HG02571 (cell line): ENCODE measurements around the gene KIRREL3.

Experiments
- ATAC-seq: cut with Tn5 transposase; IDR thresholded peaks from one replicate; pipeline ENCODE4 v1.9.1; 2021; ENCODE audit warnings: mild to moderate bottlenecking, moderate library complexity; ENCODE audit not compliant: unreplicated experiment

The KIRREL3 gene

DNA sequence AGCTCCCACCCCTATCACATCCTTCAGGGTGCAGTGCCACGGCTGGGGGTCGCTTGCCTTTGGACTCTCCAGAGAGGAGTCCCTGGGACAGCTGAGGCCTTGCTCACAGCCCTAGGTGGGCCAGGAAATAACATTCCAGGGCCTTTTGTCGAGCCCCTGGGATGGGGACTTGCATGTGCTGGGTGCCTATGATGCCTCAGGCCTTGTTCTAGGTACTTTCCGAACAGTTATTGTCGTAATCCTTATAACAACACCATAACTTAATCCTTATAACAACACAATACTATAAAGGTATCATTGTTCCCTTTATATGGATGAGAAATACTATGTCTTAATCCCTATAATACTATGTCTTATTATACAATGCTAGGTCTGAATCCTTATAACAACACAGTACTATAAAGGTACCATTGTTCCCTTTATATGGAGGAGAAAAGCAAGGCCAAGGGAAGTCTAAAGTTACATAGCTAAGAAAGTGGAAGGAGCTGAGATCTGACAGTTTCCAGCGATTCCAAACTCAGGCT, 408.5 kb downstream of the KIRREL3 start:
- no peak for ATAC-seq

DNA sequence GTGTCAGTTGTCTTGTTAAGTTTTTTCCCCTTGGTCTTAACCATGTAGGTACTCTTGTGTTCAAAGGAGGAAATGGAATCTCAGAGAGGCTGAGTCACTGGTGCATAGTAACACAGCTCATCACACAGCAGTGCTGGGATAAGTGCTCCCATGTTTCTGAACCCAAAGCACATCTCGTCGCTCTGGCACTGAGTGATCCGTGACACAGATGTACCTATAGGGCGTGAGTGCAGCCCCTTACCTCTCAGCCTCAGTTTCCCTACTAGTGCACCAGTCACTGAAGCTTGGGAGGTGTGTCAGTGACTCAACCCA, 411.1 kb downstream of the KIRREL3 start:
- no peak for ATAC-seq

DNA sequence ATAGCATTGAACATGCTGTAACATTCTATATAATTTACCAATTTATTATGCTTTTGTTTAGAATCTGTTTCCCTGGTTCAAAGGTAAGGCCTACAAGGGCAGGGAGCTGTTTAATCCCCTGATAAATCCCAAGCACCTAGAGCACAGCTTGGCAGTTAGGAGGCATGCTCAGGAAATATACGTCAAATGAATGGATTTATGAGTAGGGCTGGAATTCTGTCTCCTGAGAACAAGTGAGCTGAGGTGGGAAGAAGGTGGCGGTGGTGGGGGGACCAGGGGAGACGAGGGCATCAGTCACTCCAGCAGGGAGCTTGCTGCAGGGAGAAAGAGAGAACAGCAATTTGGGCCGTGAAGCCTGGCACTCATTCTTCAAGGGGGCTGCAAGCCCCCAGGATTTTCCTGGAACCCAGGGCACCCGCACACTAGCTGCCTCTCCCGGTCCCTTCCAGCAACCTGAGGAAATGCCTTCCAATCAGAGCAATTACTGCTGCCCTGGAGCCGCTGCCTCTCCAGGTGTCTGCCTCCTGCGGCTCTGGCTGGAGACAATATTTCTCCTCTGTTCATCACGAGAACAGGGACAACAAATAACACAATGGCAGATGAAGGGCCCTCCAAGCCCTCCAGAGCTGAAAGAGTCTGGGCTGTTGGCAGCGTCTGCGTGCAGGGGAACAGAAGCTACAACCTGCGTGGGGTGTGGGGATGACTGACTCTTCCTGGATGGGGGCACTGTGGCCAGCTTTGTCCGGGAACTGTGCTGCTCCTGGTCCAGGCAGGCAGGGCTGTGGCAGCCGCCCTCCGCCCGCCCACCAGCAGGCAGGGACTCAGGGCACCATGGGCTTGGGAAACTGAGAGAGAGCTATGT, 411.7 kb downstream of the KIRREL3 start:
- no peak for ATAC-seq

DNA sequence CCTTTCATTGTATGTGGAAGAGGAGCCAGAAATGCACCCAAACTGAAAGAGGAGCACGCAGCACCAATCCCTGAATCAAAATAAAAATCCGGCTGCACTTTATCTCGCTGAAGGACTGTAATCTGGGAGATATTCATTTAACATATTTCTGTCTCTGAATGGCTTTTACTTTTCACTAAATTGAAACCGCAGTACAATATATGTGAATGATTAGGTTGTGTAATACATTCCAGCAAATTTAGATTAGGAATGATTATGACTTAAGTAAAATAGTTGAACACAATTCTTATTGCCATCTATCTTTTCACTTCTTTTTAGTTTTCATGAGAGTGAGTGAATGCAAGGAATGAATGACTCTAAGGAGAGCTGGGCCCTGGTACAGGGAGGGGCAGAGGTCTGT, 413.0 kb downstream of the KIRREL3 start:
- no peak for ATAC-seq

DNA sequence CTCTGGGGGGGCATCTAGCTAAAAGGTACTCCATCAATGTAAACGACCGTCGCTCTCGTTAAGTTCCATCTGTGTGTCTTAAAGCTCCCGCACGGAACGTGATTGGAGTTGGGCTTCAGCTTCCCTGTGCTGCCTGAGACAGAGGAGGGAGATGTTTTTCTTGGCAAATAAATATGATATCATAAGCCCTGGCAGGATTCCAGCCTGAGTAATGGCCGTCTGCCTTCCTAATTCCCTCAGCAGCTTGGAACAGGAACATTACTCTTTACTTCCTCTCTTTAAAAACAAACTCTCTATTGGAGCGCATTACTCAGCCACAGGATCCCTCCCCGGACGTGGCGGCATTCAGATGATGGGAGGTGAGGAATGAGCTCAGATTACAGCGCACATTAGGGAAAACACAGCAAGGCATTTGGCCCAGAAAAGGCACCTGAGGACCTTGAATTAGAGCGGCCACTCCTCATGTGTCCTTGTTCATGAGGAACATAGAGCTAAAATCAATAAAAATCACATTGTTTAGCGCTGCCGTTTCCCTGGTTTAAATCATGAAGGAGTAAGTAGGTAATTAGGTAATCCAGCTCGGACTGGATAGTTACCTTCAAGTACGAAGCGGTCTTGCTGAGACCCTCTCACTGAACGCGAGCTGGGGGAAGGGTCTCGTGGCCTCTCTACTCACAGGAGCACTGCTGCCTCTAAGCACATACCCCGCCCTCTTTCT, 414.6 kb downstream of the KIRREL3 start:
- ATAC-seq = no peak

DNA sequence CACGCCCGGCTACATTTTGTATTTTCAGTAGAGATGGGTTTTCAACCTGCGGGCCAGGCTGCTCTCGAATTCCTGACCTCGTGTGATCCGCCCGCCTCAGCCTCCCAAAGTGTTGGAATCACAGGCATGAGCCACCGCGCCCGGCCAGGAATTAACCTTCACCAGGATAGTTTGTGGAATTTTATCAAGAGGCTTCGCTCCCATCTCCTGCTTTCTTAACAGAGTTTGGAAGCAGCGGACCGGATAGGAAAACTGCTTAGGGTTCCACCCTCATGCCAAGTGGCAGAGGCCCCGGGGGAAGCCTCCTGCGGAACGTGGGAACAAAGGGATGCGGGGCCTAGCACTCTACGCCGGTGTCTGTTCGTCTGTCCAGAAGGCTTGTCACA, 415.2 kb downstream of the KIRREL3 start:
- no peak for ATAC-seq

DNA sequence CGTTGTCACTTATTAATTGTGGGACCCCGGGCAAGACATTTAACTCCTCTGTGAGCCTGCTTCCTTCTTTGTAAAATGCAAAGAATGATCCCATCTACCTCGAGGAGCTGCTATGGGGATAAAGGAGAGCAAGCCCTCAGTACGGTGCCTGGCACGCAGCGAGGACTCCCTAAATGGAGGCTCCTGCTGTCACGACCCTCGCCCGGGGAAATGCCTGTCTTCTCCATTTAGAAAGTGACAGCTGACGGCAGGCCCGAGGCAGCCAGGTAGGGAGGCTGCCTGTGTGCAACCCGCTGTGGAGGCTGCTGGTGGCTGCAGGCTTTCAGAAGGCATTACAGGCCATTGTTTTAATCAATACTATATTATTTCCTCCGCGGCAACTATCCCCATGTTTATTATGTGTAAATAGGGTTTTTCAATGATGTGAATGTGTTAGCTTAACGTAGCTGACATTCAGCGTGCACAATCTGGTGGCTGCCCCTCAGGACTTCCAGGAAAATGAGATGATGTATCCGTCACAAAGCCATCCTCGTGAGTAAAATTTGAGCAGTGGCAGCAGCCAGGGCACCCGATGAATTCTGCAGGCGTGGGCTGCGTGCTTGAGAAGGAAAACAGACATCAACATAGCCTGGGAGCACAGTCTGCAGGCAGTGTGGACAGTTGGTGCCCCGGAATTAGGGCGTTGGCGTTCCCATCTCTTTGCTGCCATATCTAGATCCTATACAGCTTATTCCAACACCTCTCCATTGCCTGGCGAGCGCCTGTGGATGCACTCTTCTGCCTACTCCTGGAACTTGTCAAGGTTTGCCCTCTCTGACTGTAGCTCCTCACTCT, 416.8 kb downstream of the KIRREL3 start:
- ATAC-seq = no peak

DNA sequence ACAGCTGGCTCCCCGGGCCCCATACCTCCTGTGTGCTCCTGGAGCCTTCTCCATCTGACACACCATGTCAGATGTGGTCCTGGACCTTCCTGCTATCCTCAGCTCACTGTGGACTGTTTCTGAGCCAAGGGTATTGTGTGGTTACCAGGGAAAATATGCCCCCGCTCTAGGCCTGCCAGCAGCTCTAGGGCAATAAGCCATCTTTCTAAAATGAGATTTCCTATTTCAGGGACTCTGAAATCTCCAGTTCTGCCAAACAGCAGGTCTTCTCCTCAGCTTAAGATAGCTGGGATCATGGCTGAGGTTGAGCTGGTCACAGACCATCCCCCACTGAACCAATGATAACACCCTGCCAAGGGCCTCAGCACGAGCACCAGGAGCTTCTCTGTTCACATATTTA, 417.5 kb downstream of the KIRREL3 start:
- no peak for ATAC-seq

DNA sequence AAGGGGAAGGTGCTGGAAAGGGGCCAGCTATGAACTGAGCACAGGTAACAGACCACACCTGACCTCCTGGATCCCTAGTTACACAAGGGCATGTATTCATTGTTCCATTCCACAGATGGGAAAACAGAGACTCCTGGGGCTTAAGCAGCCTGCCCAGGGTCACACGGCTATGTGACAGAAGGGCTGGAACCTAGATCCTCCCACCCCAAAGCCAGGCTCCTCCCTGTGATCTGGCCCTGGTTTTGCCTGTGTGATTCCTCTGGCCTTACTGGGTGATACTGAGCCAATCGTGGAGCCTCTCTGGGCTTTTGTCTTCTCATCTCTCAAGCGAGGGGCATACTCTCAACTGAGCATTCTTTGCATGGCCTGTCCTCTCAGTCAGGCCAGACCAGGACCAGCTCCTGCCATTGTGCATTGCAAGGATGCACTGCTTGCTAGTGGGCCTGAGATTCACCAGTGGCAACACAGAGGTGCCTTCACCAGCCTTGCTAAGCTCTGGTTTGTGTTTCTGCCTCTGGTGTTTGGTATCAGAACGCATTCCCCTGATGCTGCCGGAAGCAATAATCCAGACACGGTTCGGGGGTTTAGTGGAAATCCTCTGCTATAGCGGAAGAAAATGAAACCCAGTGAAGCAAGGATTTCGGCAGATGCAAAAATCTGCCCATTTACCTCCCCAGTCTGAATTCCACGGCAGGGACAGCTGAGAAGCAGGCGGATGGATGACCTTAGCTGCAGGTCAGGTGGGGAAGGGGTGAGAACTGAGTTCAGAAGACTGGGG, 418.5 kb downstream of the KIRREL3 start:
- no peak for ATAC-seq

DNA sequence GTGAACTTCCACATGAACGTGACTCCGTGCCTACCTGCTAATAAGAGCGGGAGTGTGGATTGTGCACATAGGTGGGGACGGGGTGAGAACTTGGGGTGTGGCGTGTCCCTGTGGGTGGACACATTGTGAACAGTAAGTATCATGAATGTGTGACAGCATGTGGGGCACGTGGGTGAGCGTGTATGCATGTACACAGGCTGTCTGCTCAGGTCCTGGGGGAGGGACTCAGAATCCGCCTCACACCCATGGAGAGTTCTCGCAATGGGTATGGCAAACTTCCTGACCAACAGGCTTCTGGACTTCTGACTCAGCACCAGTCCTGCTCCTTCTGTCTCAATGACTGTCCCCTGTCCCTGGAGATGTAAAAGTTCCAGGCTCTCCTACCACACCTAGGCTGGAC, 422.1 kb downstream of the KIRREL3 start:
- ATAC-seq = no peak

DNA sequence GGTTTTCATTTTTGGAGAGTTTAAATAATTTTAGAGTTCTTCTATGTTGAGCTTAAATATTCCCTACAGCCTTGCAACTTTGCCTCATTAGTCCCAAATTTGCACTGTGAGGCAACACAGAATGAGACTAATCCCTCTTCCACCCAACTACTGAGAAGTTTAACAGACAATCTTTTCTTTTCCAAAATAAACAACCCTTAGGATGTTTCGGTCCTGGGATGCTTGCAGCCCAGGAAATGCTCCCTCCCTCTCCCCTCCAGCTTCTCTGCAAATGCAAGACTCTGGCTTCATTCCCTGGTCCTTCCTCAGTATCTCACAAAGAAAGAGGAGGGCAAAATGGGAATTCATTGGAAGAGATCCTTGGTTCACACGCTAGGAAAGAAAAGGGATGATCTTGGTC, 422.5 kb downstream of the KIRREL3 start:
- ATAC-seq = no peak

DNA sequence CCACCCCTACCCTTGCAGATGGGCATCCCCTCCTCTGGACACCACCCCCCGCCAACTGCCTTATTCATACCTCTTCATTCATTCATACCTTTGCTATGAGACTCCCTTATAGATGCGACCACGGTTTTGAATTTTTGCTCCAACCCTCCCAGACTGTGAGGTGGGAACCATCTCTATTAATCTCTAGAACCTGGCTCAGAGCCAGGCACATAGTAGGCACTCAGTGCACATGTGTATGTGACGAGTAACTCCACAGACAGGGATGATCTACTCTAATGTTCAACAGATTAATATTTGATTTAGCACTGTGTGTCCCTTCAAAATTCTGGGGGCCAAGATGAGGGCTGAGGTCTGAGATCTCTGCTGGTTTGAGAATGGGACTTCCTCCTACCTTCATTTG, 424.7 kb downstream of the KIRREL3 start:
- no peak for ATAC-seq

DNA sequence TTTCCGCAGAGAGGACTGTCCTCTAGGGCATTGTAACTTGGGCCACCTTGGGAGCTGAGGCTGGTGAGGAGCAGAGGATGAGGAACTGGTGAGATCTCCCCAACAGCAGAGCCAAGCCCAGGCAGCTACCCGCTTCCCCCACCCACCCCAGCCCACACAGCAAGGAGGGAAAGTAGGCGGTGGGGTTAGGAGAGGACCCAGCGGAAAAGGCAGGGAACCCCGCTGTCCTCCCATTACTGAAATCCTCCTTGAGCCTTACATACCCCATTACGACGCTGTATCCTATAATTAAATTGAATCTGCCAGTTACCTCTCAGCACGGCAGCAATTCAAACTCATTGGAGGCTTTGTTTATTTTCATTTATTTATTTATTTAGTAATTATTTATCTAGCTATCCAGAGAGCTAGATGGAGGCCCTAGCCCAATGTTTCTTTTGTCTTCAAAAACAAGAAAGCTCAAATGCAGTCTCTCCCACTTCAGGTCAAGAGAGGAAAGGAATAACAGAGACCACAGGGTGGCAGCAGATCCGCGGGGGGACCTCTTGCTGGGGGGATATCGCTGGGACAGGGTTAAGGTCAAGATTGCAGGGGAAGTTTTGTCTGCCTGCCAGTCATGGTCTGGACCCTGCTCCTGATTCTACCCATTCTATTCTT, 427.1 kb downstream of the KIRREL3 start:
- ATAC-seq = no peak

DNA sequence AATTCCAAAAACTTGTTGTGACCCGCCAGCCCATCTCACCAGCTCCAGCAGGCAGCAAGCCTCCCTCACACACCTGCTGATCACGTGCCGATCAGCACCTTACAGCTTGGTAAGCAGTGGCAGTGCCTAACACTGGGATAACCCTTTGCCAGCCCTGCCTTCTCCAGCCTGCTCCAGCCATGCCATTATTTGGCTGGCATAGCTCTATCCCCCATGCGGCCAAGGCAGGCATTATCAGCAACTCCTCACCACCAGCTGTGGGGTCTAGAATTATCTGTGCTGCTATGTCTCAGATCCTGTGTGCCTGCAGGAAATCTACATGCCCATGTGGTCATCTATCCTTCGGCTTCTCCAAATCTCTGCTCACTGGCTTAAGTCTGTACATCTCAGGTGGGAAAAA, 430.1 kb downstream of the KIRREL3 start:
- ATAC-seq = no peak

DNA sequence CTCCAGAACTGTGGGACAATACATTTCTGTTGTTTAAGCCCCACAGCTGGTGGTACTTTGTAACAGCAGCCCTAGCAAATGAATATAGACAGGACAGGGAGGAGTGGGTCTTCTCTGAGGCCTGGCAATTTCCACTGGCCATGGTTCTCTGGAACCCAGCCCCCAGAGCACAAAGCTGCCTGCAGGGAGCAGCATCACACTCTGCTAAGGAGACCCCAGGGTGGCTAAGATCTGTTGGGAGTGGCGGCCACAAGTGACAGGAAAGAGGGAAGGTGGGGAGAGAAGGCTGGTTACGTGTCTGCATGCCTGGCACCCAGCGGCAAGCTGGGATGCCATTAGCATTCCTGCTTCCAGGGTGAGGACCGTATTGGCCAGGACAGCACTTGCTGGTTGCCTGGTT, 433.2 kb downstream of the KIRREL3 start:
- no peak for ATAC-seq

DNA sequence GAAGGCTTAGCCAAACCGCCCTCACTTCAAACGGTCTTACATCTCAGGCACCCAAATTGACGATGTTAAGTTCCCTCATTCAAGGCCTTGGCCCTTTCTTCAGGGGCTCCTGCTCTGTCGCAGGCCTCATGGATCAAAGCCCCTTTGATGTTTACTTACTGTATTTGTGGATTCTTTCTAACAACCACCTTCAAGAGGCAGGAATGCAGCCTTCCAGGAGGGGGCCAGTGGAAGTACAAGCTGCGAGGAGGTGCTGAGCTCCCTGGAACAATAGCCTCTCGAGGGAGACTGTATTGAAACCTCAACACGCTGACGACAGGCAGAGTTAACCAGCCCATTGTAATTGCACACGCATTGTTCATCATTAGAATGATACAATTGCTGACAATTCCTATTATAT, 436.0 kb downstream of the KIRREL3 start:
- no peak for ATAC-seq

DNA sequence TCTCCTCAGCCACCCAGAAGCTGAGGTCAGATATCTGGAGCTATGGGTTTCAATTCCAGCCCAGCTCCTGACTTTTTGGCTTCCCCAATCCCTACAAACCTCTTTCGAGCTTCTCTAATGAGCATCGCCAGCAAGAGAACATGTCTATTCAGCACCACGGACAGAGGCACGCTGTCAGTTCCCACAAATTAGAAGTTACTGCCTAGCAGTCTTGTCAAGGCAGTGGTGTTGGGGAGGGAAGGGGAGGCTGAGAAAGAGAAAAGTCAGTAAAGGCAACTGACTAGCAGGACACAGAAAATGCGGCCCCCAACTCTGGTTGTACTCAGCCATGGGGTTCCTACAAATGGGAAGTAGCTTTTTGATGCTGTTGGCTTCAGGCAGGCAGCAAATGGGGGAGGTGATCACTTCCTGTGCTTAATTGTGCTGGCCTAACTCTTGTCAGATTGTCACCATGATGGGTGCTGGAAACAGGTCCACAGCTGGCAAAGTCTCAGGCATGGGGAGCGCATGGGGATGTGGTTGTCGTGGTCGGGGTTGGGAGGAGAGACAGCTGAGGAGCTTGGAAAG, 439.2 kb downstream of the KIRREL3 start:
- ATAC-seq = no peak

DNA sequence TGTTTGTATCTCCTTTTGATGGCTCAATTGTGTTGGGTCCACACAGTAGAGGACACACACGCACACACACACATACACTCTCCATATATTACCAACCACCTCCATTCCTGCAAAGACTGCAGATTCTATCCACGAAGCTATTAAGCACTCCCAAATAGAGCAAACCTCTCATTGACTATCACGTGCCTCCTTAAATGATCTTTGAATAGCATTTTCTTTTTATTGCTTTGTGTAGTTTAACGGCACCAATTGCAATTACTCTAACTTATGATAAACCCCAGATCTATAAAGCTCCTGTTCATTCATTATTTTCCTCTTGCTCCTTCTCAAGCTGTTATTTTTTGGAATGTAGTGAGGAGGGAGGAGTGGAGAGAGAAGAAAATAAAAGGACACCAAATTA, 440.3 kb downstream of the KIRREL3 start:
- ATAC-seq = no peak

DNA sequence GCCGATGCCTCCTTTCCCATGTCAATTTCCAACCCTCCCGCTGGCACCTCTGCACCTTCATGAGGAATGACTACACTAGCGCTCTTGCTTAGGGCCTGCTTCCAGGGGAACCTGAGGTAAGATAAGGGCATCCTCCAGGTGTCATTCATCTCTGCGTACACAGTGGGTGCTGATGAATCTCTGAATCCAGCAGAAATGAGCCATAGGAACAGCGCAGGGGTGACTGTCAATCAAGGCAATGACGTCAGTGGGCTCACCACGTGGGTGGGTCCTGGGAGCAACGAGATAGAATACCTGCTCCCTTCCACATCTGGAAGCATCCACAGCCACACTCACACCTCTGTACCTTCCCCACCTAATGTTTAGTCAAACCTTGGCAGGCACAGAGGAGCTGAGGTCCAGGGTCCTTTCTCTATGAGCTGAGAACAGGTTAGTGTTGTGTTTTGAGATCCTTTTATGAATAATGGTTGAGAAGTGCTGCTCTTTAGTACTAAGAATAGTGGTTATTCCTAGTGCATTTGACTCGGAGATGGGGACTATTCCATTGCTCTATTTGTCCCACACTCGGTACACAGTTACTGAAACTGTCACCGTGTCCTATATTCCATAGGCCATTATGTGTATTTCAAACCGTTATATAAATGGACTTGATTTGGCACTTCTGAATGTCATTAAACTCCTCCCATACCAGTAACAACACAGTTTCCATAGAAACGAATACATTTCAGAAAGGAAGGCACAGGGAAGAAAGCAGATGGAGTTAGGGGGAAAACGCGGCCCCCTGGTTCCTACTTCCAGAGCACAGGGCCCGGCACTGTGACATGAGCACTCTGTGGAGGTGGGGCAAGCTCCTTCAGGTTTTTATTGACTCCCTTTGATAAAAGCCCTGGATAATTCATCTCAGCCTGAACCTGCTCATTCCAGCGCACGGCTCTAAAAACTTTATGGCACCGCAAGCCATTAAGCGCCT, 451.7 kb downstream of the KIRREL3 start:
- ATAC-seq = no peak
